Measurements from ENCODE around the gene ZBTB7C. TPM values are rescaled to one million over a fixed set of nuclear protein-coding genes. Genes with fewer than 3 reads are reported as not detected.

The ZBTB7C gene
- total and polyA plus RNA-seq, 2 of the 4 experiments (the other 2 are of a cell fraction): not detected

GRCh38 chr18:48333563-48333962 lies 75.6 kb downstream of the ZBTB7C start:
- no peaks in the 10 kb centered on the region for H4K20me1 ChIP-seq (ENCODE audit: insufficient read depth, low read length)
- BruUV-seq (replicated peaks): no TSS peak
- ChIA-PET CTCF (interaction anchor here (0.6 kb wide), 1 partner anchor 153 kb away, joined by 3 read pairs; no protein-coding TSS in a partner anchor), POLR2A (ENCODE audit: unreplicated experiment) (no interaction called here)
- no peaks in the 10 kb centered on the region for H3K36me3 ChIP-seq (ENCODE audit: control insufficient read depth, insufficient read depth, low read length)
- H3K4me2 ChIP-seq (ENCODE audit: low read depth, low read length): no peak overlapping the region
- intact Hi-C loops (cut with micrococcal nuclease) (no loop called here), in situ Hi-C loops (cut with MboI; ENCODE audit: low sequenced_read_pairs) (no loop called here), dilution Hi-C loops (cut with HindIII; ENCODE audit: low sequenced_read_pairs, unreplicated experiment) (no loop called here)
- H2AK9ac ChIP-seq (replicated peaks; ENCODE audit: low read depth, low read length, poor library complexity): no peak overlapping the region
- no CpG with 5 or more reads among the region's 4 CpGs for WGBS, 2 experiments (ENCODE audit: extremely low coverage in 2 of 2, insufficient read length in 1 of 2)
- H3K4me1 ChIP-seq (ENCODE audit: control insufficient read depth, insufficient read depth, low read length): no peaks in the 10 kb centered on the region
- H3K18ac ChIP-seq (ENCODE audit: low read depth, low read length): no peak overlapping the region
- H2BK15ac ChIP-seq (ENCODE audit: low read depth, low read length): no peak overlapping the region
- no peak overlapping the region for H3K56ac ChIP-seq (ENCODE audit: extremely low read depth, insufficient read depth, low read length)
- TF ChIP-seq MXI1 (IDR thresholded peaks at IDR 0.05; ENCODE audit: borderline replicate concordance, low read depth, low read length): no peak
- TF ChIP-seq MAFK (IDR thresholded peaks at IDR 0.05; ENCODE audit: low read depth, low read length): no peak
- TF ChIP-seq USF2 (IDR thresholded peaks at IDR 0.05; ENCODE audit: low read depth, low read length): no peak
- no peak for TF ChIP-seq RAD21 (IDR thresholded peaks at IDR 0.05; ENCODE audit: low read length)
- no peak for TF ChIP-seq POLR2A (IDR thresholded peaks at IDR 0.05; ENCODE audit: low read depth, low read length)
- no peak for TF ChIP-seq NFE2L2 (IDR thresholded peaks at IDR 0.05; ENCODE audit: low read depth, low read length)
- TF ChIP-seq CHD1 (IDR thresholded peaks at IDR 0.05; ENCODE audit: low read depth, low read length): no peak
- TF ChIP-seq RFX5 (IDR thresholded peaks at IDR 0.05; ENCODE audit: low read depth, low read length): no peak
- no peak for TF ChIP-seq FOS (IDR thresholded peaks at IDR 0.05; ENCODE audit: low read depth, low read length)
- TF ChIP-seq CTCF (conservative IDR thresholded peaks at IDR 0.05; ENCODE audit: low read depth, low read length): no peak
- ATAC-seq (ENCODE audit: low read depth): no peak
- no peak overlapping the region for H4K8ac ChIP-seq (ENCODE audit: low read depth in 2 of 2, low read length in 2 of 2)
- H3K79me1 ChIP-seq (ENCODE audit: low read depth in 1 of 2, low read length in 2 of 2): no peaks in the 10 kb centered on the region
- no peak overlapping the region for H2AFZ ChIP-seq (replicated peaks; ENCODE audit: low read length, poor library complexity)
- no peak overlapping the region for H3K4ac ChIP-seq (ENCODE audit: low read depth, low read length)
- no peak overlapping the region for H2AK5ac ChIP-seq (ENCODE audit: low read depth, low read length)
- peaks cover 30% of the 10 kb centered on the region for H3K27me3 ChIP-seq (ENCODE audit: control insufficient read depth, insufficient read depth, low read length)
- H3K14ac ChIP-seq (replicated peaks; ENCODE audit: low read depth, low read length): no peak overlapping the region
- no peak overlapping the region for H3K9ac ChIP-seq (ENCODE audit: low read depth, low read length)
- no peak overlapping the region for H2BK120ac ChIP-seq (ENCODE audit: low read depth, low read length)
- no peaks in the 10 kb centered on the region for H3K9me3 ChIP-seq (ENCODE audit: control insufficient read depth, insufficient read depth, low read length)
- H3K9me1 ChIP-seq (ENCODE audit: insufficient read depth, low read length): no peaks in the 10 kb centered on the region
- no peak overlapping the region for H2BK5ac ChIP-seq (ENCODE audit: low read depth, low read length, poor library complexity, severe bottlenecking)
- no peak overlapping the region for H2BK20ac ChIP-seq (ENCODE audit: low read depth, low read length)
- DNase-seq: no peak
- H3K23ac ChIP-seq (ENCODE audit: low read depth, low read length): no peak overlapping the region
- no peak overlapping the region for H3K4me3 ChIP-seq (ENCODE audit: insufficient read depth, low read depth, low read length)
- H4K91ac ChIP-seq (ENCODE audit: insufficient read depth, low read depth, low read length): no peak overlapping the region
- H3K27ac ChIP-seq (ENCODE audit: insufficient read depth, low read length): no peak overlapping the region
- no peak overlapping the region for H4K5ac ChIP-seq (ENCODE audit: low read depth, low read length)
